Fibroblast of skin of right biceps (primary cell): ENCODE measurements around the gene TTYH3.

Experiments used
- DNase-seq: peaks from one replicate; pipeline ENCODE4 v3.0.0-alpha.2; 2013

TTYH3 gene

DNA sequence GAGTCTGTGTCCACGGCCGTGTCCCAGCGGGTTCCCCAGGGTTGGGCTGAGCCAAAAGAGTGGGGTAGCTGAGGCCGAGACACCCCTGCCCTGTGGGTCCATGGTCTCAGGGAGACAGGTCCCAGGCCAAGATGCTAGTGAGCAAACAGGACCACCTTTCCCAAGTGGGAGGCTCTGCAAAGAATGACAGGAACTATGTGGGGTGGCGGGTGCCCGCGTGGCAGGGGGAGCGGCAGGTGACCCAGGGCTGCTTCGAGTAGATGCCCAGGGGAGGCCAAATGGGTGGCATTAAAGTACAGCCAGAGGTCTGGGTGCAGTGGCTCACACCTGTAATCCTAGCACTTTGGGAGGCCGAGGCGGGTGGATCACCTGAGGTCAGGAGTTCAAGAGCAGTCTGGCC, 18.2 kb downstream of the TTYH3 start:
- DNase-seq = no peak

DNA sequence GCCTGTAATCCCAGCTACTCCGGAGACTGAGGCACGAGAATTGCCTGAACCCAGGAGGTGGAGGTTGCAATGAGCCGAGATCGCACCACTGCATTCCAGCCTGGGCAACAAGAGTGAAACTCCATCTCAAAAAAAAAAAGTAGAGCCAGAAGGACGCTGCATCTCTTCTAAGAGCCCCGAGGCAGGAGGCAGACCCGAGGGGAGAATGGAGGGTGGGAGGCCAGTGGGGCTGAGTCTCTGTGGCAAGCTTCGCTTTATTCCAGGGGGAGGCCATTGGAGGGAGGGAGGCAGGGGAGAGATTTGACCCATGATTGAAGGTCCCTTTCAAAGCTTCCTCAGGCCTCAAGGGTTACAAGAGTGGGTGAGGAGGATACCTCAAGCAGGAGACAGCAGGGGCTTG, 18.7 kb downstream of the TTYH3 start:
- DNase-seq = no peak

DNA sequence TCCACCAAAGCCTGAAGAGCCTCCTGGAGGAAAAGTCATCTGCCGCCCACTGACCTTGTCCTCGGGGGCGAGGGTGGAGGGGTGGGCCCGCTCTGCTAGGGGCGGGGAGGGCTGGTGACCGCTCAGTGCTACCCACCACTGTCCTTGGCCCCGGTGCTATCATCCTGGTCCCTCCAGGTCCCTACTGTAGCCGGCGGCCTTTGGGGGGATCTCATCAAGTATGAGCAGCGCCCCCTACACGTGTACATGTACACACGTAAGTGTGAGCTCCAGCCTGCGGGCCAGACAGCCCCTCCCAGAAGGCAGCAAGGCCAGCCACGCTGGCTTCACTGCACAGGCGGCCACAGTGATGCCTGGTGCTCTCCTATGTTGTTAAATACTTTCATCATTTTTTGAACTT, 19.6 kb downstream of the TTYH3 start:
- no peak for DNase-seq

DNA sequence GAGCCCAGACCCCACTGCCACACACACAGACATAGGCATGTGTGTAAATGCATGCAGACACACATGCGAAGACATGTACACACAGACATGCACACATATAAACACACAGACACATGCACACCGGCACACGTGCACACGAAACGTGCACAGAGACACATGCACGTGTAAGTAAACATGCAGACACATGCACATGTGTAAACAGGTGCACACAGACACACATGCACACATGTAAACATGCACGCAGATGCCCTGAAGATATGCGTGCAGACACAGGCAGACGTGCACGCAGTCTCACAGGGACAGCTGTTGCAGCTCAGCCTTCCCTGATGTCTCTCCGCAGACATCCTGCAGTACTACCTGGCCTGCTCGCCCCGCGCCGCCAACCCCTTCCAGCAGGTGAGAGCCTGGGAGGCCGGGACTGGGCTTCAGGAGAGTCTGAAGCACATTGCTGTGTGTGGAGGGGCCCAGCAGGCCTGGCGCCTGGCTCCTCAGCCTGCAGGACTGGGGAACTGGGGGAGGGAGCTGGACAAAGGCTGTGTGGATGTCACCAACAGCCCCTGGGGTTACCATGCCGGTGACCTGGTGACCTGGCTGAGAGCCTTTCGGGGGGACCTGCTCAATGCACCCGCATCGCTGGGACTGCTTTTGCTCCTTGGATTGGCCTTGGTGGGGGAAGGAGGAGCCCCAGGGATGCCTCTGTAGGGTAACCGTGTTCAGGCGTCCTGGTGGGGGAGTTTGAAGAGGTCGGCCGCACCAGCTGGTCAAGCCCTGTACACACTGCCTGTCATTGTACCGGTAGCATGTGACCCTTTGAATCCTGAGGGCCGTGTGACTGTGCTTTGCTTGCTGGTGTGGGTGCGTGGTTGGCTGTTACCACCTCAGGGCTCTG, 20.3 kb downstream of the TTYH3 start:
- no peak for DNase-seq

DNA sequence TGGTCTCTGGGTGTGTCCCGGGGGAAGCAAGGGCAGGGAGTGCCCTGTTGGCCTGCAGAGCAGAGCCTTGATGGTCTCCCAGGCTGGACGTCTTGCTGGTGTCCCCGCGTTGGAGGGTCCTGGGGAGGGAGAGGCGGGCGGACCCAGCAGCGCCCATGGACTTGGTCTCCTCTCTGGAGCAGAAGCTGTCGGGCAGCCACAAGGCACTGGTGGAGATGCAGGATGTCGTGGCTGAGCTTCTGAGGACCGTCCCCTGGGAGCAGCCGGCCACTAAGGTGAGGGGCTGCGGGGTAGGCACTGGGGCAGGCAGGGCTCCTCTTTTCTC, 20.9 kb downstream of the TTYH3 start:
- no peak for DNase-seq

DNA sequence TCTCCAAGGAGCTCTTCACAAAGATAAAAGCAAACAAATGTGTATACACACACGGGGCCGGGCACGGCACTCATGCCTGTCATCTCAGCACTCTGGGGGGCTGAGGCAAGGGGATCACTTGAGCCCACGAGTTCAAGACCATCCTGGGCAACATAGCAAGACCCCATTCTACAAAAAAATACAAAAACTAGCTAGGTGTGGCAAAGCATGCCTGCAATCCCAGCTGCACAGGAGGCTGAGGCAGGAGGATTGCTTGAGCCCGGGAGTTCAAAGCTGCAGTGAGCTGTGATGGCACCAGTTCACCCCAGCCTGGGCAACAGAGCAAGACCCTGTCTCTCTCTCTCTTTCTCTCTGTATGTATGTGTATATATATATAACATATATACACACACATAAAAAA, 22.3 kb downstream of the TTYH3 start:
- DNase-seq = no peak

DNA sequence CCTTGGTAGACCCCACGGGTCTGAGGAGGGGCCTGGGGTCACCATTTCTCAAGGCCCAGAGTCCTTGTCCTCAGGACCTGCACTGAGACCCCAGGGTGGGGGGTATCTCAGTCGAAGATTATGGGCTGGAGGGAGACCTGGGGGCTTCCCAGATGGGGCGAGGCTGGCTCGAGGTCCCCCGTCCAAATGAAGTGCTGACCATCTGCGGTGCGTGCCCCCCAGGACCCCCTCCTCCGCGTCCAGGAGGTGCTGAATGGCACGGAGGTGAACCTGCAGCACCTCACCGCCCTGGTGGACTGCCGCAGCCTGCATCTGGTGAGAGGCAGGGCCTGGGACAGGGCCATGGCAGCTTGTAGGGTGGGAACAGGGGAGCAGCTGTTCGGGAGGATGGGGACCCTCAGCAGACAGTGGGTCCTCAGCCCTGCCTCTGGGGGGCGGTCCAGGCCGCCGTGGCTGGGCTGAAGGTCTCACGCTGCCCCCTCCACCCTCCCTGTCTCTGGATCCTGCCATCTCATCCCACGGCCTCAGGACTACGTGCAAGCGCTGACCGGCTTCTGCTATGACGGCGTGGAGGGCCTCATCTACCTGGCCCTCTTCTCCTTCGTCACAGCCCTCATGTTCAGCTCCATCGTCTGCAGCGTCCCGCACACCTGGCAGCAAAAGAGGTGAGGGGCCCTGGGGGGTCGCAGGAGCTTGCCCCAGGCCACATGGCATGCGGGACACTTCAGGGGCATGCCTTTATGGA, 24.3 kb downstream of the TTYH3 start:
- DNase-seq = no peak

DNA sequence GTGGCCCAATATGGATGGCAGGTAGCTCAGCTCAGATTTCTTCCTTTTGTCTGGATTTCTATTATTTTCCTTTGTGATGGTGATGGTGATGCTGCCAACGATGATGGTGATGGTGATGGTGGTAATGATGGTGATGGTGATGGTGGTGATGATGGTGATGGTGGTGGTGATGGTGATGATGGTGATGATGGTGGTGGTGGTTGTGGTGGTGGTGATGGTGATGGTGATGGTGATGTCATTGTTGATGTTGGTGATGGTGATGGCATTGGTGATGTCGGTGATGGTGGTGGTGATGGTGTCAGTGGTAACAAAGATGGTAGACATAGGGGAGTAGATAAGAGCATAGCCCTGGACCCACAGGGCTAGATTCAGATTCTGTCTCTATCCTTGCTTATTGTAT, 25.4 kb downstream of the TTYH3 start:
- DNase-seq = no peak

DNA sequence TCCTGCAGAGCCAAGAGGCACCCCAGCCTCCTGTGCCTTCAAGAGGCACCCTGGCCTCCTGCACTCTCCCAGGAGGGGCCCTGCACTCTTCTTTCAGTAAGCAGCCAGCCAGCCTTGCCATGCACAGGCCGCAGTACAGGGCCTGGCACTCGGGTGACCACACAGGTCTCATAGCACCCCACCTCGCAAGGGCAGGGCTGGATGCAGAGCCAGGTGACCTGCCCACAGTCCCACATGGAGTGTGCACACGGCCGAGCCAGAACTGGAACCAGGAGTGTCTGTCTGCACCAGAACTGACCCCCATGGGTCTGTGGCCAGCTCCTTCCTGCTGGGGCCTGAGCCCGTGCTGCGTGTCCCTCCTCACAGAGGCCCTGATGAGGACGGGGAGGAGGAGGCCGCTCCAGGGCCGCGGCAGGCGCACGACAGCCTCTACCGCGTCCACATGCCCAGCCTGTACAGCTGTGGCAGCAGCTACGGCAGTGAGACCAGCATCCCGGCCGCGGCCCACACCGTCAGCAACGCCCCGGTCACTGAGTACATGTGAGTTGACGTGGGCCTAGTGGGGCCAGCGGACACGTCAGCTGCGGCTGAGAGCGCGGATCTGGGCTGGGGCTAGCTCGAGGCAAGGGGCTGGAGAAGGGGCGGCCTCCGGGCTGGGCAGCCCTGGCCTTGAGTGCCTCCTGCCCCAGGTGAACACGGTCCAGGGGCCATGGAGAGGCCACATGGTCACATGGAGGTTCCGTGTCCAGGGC, 26.3 kb downstream of the TTYH3 start:
- no peak for DNase-seq

DNA sequence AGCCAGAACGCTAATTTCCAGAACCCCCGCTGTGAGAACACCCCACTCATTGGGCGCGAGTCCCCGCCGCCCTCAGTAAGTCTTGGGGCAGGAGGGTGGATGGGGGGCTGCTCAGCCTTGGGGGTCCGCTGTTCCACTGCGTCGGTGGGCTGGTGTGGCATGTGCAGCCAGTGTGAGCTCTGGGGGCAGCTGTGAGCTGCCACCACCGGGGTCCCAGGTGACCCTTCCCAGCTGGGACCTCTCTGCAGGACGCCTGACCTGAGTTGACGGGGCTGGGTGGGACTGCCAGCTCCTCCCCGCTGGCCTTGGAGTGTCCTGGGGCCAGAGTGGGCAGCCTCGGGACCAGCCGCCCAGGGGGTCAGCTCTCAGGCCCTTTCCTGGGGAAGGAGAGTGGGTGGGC, 27.2 kb downstream of the TTYH3 start:
- DNase-seq = no peak

DNA sequence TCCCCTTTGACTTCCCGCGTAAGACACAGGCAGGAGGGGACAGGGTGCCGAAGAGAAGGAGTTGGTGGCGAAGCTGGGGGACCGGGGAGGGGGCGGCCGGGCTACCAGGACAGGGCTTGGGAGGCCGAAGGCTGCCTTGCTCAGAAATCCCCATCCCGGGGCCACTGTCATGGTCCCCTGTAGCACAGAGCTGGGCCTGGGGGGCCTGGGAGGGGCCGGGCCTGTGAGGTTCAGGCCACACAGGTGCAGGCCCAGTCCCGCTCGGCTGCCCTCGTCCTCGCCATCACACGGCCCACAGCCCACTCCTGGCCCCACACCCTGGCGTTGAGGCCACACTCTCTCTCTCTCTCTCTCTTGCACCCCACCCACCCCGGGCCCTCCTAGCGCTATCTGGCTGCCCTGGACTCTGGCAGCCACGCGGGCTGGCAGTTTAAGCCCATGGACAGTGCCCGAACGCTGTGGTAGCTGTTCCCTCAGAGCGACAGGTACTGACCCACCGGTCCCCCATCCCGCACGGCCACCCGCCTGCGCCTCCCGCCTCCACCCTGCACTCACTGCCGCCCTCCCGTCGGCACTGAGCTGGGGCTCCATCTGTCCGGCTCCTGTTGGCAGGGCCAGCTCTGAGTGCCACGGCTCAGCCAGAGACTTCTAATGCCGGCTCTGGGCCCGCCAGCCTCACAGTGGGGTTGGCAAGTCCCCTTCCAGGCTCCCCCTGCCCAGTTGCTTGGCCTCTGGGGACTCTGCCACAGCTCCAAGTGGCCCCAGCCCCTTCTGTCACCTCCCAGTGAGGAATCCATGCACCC, 28.0 kb downstream of the TTYH3 start:
- DNase-seq = no peak

DNA sequence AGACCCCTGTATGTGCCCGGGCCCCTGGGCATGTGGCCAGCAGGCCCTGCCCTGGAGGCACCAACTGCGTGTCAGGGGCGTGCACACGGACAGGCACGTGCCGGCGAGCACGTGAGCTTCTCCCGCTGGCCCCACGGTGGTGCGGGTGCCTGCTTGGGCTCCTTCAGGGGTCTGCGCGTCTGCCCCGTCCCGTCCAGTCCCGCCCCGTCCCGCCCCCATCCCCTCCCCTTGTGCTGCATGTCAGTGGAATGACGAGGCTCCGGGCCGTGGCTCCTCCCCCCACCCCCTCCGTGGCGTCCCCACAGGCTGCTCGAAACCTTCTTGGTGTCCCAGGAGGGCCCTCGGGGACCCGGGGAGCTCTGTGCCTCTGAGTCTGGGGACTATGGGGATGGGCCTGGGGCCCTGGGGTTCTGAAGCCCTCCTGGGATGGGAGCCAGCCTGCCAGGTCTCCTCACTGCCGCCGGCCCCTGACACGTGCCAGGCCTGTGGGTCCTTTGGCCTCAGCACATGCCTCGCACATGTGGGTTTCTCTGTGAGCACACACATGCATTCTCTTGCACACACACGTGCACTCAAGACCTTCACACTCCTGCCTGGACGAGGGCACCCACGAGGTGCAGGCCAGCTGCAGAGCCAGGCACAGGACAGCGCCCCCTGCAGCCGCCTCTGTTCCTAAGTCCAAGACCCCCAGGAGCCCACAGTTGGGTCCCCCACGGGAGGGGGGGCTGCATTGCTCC, 28.7 kb downstream of the TTYH3 start:
- DNase-seq = peak; percentile 41

DNA sequence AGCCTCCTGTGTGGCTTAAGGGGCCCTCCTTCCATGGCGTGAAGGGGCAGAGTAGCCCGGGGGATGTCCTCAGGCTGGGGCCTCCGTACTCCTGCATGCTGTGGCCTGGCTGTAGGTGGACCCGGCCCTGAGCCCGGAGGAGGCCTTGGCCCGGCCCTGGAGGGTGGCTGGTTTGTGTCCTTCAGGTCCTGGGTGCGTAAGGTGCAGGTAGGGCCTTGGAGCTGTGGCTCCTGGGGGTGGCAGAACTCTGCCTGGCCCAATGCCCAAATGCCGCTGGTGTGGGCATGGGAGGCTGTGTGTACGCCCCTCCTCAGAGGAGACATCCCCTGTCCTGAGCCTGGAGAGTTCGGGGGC, 29.3 kb downstream of the TTYH3 start:
- DNase-seq = no peak

DNA sequence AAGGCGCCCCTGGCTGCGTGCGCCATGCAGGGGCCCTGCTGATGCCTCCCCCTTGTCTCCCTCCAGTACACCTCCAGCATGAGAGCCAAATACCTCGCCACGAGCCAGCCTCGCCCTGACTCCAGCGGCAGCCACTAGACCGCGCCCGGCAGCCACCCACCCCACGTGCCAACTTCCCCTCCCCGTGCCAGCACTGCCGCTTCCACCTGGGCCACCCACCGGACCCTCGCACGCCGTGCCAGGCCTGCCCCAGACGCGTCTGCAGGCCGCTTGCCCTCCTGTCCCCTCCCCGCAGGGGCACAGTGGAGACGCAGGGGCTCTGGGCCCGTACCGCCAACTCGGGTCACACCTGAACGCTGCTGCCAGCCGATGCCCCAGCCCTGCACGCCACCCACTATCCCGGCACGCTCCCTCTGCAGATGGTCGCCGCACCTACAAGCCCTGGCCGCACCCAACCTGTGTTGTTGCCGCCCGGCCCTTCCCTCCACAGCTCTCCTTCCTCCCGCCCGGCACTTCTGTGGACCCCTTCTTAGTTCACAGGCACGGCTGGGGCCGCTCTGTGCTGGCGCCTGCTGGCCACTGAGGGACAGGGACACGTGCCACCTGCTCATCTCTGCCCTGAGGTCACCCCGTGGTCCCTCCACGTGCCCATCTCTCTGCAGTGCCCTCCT, 30.0 kb downstream of the TTYH3 start:
- no peak for DNase-seq

DNA sequence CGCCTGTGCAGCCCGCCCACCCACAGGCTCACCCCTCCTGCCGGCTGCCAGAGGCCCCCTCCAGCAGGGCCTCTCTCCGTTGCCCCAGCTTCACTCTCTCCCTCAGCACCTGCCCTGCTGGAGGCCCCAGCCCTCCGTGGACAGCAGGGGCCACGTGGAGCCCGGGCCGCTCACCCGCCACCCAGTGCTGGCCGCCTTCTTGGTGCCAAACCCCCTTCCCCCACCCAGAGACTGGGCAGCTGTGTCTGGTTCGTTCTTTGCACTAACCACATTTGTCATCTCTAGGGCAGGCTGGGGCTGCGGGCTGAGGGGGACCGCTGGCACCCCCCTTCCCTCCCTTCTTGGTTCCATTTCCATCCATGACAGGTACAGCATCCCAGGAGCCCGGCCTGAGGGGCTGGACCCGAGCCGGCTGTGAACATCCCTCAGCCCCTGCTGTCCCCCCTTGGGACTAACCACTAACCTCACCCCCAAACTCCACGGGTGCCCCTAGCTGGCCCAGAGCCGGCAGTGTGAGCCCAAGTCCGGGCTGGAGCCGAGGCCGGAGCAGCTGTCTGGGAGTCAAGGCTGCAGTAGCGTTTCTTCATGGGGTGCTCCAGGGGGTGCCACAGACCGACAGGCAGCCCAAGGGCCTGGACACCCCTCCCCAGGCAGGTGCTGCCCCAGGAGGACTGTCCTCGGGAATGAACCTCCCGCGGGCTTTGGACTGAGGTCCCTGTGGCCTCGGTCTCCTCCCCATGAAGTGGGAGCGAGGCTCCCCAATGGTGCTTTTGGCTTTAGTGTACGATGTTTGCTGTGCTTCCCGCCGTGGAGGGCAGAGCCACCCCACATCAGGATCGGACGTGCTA, 30.7 kb downstream of the TTYH3 start:
- no peak for DNase-seq

DNA sequence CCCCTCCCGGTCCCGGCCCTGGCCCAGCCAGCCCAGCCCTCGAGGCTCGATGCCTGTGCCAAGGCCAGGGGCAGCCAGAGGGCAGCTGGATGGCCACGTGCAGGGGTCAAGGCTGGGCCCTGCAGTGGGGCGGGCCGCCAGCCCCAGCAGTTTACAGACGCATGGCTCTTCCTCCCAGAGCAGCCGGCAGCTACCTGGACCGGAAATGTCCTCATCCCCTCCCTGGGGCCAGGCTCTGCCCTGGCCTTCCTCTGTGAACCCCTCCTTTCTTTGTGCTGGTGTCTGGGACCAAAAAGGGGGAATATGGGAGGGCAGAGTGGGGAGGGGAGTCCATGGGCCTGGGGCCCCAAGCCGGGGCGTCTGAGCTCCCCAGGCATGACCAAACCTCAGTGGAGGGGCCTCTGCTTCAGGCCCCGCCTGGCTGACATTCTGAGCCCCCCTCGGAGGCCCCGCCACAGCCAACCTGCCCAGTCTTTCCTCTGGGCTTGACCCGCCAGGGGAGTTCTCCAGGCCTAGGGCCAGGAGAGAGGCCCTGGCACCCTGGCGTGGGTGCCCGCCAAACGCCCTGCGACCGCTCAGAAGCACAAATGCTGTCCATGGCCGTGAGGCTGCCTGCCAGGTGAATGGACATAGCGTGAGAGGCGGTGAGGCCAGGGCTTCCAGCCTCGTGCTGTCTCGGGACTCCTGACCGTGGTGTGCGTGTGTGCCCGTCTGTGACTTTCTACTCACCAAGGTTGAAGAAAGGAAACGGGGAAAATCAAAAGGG, 31.5 kb downstream of the TTYH3 start:
- DNase-seq = no peak

DNA sequence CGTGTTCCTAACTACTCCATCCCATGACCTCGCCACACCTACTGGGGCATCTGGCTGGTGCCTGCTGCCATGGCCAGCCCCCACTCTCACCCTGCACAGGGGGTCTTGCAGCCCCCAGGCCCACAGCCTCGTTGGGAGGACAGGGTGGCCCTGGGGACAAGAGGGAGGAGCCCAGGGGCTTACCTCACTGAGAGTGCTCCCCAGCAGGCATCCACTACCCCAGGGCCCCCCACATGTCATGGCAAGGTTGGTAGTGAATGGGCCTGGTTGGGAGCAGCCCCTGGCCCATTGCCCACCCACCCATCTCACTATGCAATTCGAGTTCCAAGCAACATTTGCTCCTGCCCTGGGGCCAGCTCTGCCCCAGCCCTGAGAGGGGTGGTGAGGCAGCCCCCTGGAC, 32.2 kb downstream of the TTYH3 start:
- no peak for DNase-seq

DNA sequence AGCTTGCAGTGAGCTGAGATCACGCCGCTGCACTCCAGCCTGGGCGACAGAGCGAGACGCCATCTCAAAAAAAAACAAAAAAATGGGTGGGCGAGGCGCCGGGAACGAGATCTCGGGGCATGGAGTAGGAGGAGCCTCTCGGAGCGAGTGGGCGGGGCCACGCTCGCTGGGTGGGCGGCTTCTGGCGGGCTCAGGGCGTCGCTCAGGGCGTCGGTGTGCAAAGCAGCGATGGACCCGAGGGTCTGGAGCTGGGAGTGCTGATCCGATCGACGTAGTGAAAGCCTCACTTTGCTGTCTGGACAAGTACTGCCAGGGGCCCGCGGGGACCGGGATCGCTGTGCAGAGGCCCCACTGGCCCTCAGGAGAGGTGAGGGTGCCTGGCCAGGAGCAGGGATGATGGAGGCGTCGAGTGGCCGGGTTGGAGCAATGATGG, 33.6 kb downstream of the TTYH3 start:
- DNase-seq = no peak

DNA sequence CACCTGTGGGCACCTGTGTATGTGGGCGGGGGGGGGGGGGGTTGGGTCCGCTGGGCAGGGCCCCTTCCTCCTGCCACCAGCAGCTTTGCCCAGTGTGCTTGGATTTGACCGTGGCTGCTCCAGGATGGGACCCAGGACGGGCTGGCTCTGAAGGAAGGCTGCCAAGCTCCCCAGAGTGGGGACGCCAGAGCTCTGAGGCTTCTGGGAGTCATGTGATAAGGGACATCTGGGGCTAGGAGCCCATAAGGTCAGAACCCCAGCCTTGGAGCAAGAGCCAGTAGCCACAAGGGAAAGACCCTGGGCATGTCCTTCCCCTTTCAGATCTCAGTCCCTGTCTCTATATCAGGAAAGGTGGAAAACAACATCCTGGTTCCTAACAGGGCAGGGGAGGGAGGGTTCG, 34.4 kb downstream of the TTYH3 start:
- DNase-seq = no peak
